Naive thymus-derived CD4-positive, alpha-beta T cell (primary cell): ENCODE results near the gene FGD4. TPM values are rescaled to one million over a fixed set of nuclear protein-coding genes. Genes with fewer than 3 reads are reported as not detected.
"Not testable (repeated sequence)": the region's sequence is repeated elsewhere in the genome, so short reads cannot be mapped to it uniquely, and the experiment has no call there.

Experiments
- ATAC-seq: fragments of 150-1000 bp; cut with Tn5 transposase; 2 replicates; pipeline ENCODE4 v1.10.0; 2021; ENCODE audit warnings: mild to moderate bottlenecking, moderate library complexity
- CTCF ChIA-PET: fragments of 350-600 bp; sonication (Branson Sonifier 250); formaldehyde crosslinking; loops from one replicate; lab custom pipeline; 2021; ENCODE audit warnings: antibody characterized with exemption; lab: Charles Lee
- POLR2A ChIA-PET: fragments of 350-600 bp; sonication (Branson Sonifier 250); formaldehyde crosslinking; loops from one replicate; lab custom pipeline; 2021; ENCODE audit warnings: antibody characterized with exemption, inconsistent platforms; lab: Charles Lee
- DNase-seq, 9 donors: peaks; one replicate each; pipeline versions ENCODE4 v3.0.0 to v3.0.0-alpha.2; 2020 to 2022; ENCODE audit warnings: mixed read lengths in 1 of 9
- H3K27ac ChIP-seq: one replicate; pipeline ENCODE4 v1.7.0; 2013; ENCODE audit warnings: mild to moderate bottlenecking, low read depth, low read length, moderate library complexity
- H3K27me3 ChIP-seq, 2 donors: one replicate each; pipeline ENCODE4 v1.7.0; 2013; ENCODE audit warnings: low read length in 2 of 2, mild to moderate bottlenecking in 2 of 2, moderate library complexity in 2 of 2; ENCODE audit not compliant: control insufficient read depth in 2 of 2, insufficient read depth in 2 of 2
- H3K36me3 ChIP-seq, 3 experiments: 1 replicate in 2 of 3; 2 replicates in 1 of 3; pipeline ENCODE4 v1.7.0; 2013; ENCODE audit warnings: low read length in 3 of 3, mild to moderate bottlenecking in 3 of 3, moderate library complexity in 1 of 3; ENCODE audit not compliant: insufficient read depth in 3 of 3, control insufficient read depth in 2 of 3
- H3K4me1 ChIP-seq, 2 donors: one replicate each; pipeline ENCODE4 v1.7.0; 2013; ENCODE audit warnings: low read length in 2 of 2, mild to moderate bottlenecking in 2 of 2, moderate library complexity in 1 of 2; ENCODE audit not compliant: control insufficient read depth in 2 of 2, insufficient read depth in 2 of 2
- H3K4me3 ChIP-seq: 2 replicates; pipeline ENCODE4 v1.7.0; 2013; ENCODE audit warnings: mild to moderate bottlenecking, low read length
- H3K9me3 ChIP-seq, 3 experiments: 1 replicate in 2 of 3; 2 replicates in 1 of 3; pipeline ENCODE4 v1.7.0; 2013; ENCODE audit warnings: low read length in 3 of 3; ENCODE audit not compliant: control insufficient read depth in 2 of 3
- H3K27ac Mint-ChIP-seq, 9 donors: one replicate each; pipeline ENCODE4 v1.8.0; 2020 to 2022; ENCODE audit warnings: mixed read lengths in 9 of 9, mild to moderate bottlenecking in 8 of 9, moderate library complexity in 5 of 9, inconsistent platforms in 2 of 9
- H3K27me3 Mint-ChIP-seq, 5 donors: one replicate each; pipeline ENCODE4 v1.8.0; 2021 to 2022; ENCODE audit warnings: mixed read lengths in 5 of 5, mild to moderate bottlenecking in 1 of 5
- H3K36me3 Mint-ChIP-seq, 5 donors: one replicate each; pipeline ENCODE4 v1.8.0; 2020 to 2022; ENCODE audit warnings: mixed read lengths in 5 of 5, mild to moderate bottlenecking in 3 of 5, inconsistent platforms in 1 of 5
- H3K4me1 Mint-ChIP-seq, 7 donors: one replicate each; pipeline ENCODE4 v1.8.0; 2020 to 2022; ENCODE audit warnings: mixed read lengths in 7 of 7, mild to moderate bottlenecking in 3 of 7, inconsistent platforms in 1 of 7
- H3K4me3 Mint-ChIP-seq, 10 donors: one replicate each; pipeline ENCODE4 v1.8.0; 2020 to 2022; ENCODE audit warnings: mild to moderate bottlenecking in 10 of 10, mixed read lengths in 10 of 10, moderate library complexity in 6 of 10, inconsistent platforms in 2 of 10
- H3K9me3 Mint-ChIP-seq, 11 donors: one replicate each; pipeline ENCODE4 v1.8.0; 2020 to 2022; ENCODE audit warnings: mixed read lengths in 11 of 11, mild to moderate bottlenecking in 4 of 11, inconsistent platforms in 1 of 11, moderate library complexity in 1 of 11
- intact Hi-C, 2 donors: fragments of 100-400 bp; cut with micrococcal nuclease; formaldehyde crosslinking; loops; one replicate each; pipeline ENCODE4 v1.15.1; 2023
- polyA plus RNA-seq, 2 donors: library from polyadenylated mRNA; unstranded; fragments of 300-500 nt; fragmentation: Illumina TruSeq; gene quantifications; one replicate each; pipeline ENCODE4 v1.2.3, GENCODE V29; 2021
- total RNA-seq, 6 experiments: library from RNA in 5 of 6; stranded (reverse) in 5 of 6; gene quantifications; 1 replicate in 5 of 6; 2 replicates in 1 of 6; pipeline ENCODE4 v1.2.3 and lab custom pipeline; 2021 to 2026

FGD4 gene
- total and polyA plus RNA-seq, 7 experiments from 2014 or later, result 0.12 to 13.7 (median 0.50) TPM; not detected in 1

DNA sequence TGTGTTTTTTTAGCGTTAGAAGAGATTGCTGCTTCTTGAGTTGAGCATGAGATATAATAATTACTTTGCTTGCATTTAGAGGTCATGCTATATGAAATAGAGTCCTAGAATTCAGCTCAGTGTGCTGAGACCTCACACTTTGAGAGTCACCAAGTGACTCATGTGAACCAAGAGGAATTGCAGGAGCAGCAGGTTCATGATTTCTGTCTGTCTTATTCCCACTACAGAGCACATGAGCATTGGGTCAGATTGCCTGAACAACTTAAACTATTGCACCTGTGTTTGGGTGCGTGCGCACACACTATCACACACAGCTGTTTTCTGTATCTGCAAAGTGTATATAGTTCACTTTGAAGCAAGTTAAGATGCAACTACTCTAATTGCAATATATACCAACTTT lies 109.3 kb downstream of the FGD4 start:
- POLR2A ChIA-PET, result no interaction called here
- peaks cover 0 to 22% (median 19%) of the 10 kb centered on the region in 5 donors for H3K27me3 Mint-ChIP-seq
- Histone ChIP-seq H3K9me3 (no peaks in the 10 kb centered on the region), H3K36me3 (no peaks in the 10 kb centered on the region), H3K4me3 (no peak overlapping the region), H3K27me3 (no peaks in the 10 kb centered on the region), H3K4me1 (no peaks in the 10 kb centered on the region), H3K27ac (no peak overlapping the region)
- no peak overlapping the region for H3K27ac Mint-ChIP-seq
- no peaks in the 10 kb centered on the region for H3K4me1 Mint-ChIP-seq
- H3K4me3 Mint-ChIP-seq, result no peak overlapping the region
- DNase-seq (no peak), ATAC-seq (no peak)
- peaks cover 0 to 7% (median 0%) of the 10 kb centered on the region in 11 donors for H3K9me3 Mint-ChIP-seq
- CTCF ChIA-PET, result no interaction called here
- no peaks in the 10 kb centered on the region for H3K36me3 Mint-ChIP-seq
- intact Hi-C loops, result no loop called here

DNA sequence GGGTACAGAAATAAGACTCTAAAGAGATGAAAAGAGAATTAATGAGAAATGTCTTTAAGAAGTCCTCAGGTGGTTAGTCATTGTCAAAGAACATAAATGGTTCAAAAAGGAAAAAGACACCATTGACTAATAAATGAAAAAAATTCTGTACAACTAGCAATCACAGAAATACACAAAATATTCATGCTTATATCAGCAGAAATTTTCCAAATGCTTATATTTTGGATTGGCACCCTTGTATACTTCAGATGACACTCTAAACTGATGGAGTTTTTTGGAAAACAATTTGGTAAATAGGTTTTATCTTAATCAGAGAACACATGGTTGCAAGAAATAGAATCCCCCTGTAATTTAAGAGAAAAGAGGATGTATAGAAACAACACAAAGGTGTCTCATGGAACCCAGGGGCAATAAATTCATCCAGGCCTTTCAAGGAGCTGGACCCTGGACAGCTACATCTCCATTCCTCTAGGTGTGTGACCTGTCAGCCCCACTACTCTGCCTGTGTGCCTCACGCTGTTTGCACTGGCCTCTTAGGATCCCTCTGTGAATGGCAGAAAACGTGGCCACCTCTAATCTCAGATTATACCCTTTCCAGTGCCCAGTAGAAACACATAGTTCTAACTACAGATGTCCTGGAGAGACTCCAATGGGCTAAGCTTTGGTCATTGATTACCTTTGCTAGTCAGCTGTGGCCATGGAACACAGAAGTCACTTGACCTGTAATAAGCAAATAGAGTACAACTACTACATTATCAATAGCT lies 110.2 kb downstream of the FGD4 start:
- H3K36me3 Mint-ChIP-seq, result no peaks in the 10 kb centered on the region
- no peak overlapping the region for H3K4me3 Mint-ChIP-seq
- intact Hi-C loops, result no loop called here
- Histone ChIP-seq H3K4me1 (no peaks in the 10 kb centered on the region), H3K27me3 (no peaks in the 10 kb centered on the region), H3K36me3 (no peaks in the 10 kb centered on the region), H3K4me3 (no peak overlapping the region), H3K27ac (no peak overlapping the region), H3K9me3 (no peaks in the 10 kb centered on the region)
- H3K27me3 Mint-ChIP-seq, result peaks cover 0 to 26% (median 20%) of the 10 kb centered on the region in 5 donors
- POLR2A ChIA-PET, result no interaction called here
- CTCF ChIA-PET, result no interaction called here
- no peak for DNase-seq
- no peaks in the 10 kb centered on the region for H3K4me1 Mint-ChIP-seq
- H3K9me3 Mint-ChIP-seq, result peaks cover 0 to 7% (median 0%) of the 10 kb centered on the region in 11 donors
- H3K27ac Mint-ChIP-seq, result no peak overlapping the region
- ATAC-seq, result no peak

DNA sequence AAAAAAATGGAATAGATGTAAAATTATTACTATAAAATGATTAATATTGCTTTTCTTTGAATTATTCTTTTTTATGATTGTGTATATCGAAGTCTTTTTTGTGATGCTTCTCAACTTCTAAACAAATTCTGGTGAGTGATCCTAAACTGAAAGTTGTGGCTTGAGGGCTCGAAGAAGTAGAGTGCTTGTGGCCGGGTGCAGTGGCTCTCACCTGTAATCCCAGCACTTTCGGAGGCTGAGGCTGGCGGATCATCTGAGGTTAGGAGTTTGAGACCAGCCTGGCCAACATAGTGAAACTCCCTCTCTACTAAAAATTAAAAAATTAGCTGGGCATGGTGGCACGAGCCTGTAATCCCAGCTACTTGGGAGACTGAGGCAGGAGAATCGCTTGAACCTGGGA lies 112.6 kb downstream of the FGD4 start:
- CTCF ChIA-PET, H3K4me3 Mint-ChIP-seq, H3K9me3 ChIP-seq, H3K36me3 ChIP-seq, H3K4me1 ChIP-seq, H3K9me3 Mint-ChIP-seq, intact Hi-C loops, H3K4me1 Mint-ChIP-seq, H3K36me3 Mint-ChIP-seq, H3K27ac Mint-ChIP-seq, H3K4me3 ChIP-seq, H3K27me3 ChIP-seq, H3K27ac ChIP-seq, ATAC-seq, POLR2A ChIA-PET, DNase-seq: not testable (repeated sequence)
- H3K27me3 Mint-ChIP-seq, result peaks cover 0 to 28% (median 21%) of the 10 kb centered on the region in 5 donors

DNA sequence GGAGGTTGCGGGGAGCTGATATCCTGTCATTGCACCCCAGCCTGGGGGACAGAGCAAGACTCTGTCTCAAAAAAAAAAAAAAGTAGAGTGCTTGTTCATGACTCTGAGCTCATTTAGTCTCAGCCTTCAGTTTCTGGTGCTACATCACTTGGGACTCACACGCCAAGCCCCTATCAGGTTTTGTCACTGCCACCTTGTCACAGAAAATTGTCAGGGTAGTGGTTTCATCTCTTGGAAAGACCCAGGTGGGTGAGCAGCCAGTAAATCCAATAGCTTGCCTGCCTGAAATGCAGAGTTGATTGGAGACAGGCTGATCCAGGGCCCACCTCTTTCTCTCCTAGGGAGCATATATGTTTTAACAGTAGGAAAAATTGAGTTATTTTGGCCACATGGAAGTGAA lies 113.0 kb downstream of the FGD4 start:
- Mint-ChIP-seq H3K9me3 (peaks cover 0 to under 1% (median 0%) of the 10 kb centered on the region in 11 donors), H3K27me3 (peaks cover 0 to 28% (median 21%) of the 10 kb centered on the region in 5 donors), H3K36me3 (no peaks in the 10 kb centered on the region), H3K27ac (no peak overlapping the region), H3K4me3 (no peak overlapping the region), H3K4me1 (no peaks in the 10 kb centered on the region)
- H3K4me1 ChIP-seq, result no peaks in the 10 kb centered on the region
- no peaks in the 10 kb centered on the region for H3K36me3 ChIP-seq
- no peak for DNase-seq
- H3K27ac ChIP-seq, result no peak overlapping the region
- H3K4me3 ChIP-seq, result no peak overlapping the region
- POLR2A ChIA-PET, result no interaction called here
- CTCF ChIA-PET, result no interaction called here
- H3K9me3 ChIP-seq, result no peaks in the 10 kb centered on the region
- ATAC-seq, result no peak
- no peaks in the 10 kb centered on the region for H3K27me3 ChIP-seq
- intact Hi-C loops, result no loop called here

DNA sequence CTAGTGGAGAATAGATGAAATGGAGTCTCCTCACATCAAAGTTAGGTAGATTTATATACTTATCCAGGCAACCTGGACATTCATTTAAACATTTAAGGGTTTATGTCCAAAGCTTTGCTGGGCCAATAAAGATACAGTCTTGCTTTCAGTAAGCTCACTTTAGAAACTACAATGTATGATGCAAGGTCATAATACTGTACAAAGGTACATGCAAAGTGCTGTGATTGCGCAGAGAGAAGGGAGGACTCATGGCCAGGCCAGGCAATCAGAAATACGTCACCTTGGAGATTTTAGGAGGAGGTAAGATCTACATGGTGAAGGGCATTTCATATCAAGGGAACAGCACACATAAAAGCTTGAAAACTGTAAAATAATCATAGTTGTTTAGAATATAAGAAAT lies 113.6 kb downstream of the FGD4 start:
- POLR2A ChIA-PET, result no interaction called here
- Mint-ChIP-seq H3K27me3 (peaks cover 0 to 28% (median 21%) of the 10 kb centered on the region in 5 donors), H3K36me3 (no peaks in the 10 kb centered on the region), H3K9me3 (no peaks in the 10 kb centered on the region), H3K4me1 (no peaks in the 10 kb centered on the region), H3K4me3 (no peak overlapping the region), H3K27ac (no peak overlapping the region)
- Histone ChIP-seq H3K27ac (no peak overlapping the region), H3K4me1 (no peaks in the 10 kb centered on the region), H3K27me3 (no peaks in the 10 kb centered on the region), H3K36me3 (no peaks in the 10 kb centered on the region), H3K9me3 (no peaks in the 10 kb centered on the region), H3K4me3 (no peak overlapping the region)
- CTCF ChIA-PET, result no interaction called here
- ATAC-seq (no peak), DNase-seq (no peak)
- intact Hi-C loops, result no loop called here

DNA sequence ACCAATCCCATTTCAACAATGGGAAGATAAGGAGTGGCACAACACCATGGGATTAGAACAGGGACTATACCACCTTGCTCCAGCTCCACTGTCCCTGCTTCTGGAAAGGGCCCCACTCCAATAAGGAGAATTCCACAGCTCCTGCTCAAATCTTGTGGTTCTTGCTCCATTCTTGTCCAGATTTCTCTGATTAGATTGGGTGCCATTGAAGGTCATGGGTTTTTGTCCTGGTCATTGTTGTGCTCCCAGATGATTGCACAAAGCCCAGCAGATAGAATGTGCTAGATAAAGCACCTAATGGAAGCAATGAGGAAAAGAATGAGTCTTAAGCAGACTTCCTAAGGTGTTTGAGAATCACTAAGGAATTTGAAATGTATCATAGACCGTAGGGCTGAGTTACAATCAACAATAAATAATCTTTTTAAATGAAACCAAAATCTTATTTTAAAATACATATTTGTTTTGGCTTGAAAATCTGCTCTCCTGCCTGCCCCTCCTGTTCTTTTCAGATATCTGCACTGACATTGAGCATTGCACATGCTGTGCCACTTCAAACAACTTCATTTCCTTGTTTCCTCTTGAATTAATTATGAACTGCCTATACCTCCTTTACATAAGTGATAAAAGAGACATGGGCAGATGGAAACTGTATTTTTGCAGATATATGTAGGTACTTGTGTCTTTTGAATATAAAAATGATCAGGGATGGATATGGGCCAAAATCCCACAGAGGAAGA lies 115.9 kb downstream of the FGD4 start:
- Histone ChIP-seq H3K9me3 (no peaks in the 10 kb centered on the region), H3K27ac (no peak overlapping the region), H3K36me3 (no peaks in the 10 kb centered on the region), H3K4me3 (no peak overlapping the region), H3K4me1 (no peaks in the 10 kb centered on the region), H3K27me3 (no peaks in the 10 kb centered on the region)
- no peak overlapping the region for H3K4me3 Mint-ChIP-seq
- ChIA-PET POLR2A (no interaction called here), CTCF (no interaction called here)
- no peak overlapping the region for H3K27ac Mint-ChIP-seq
- intact Hi-C loops, result no loop called here
- no peaks in the 10 kb centered on the region for H3K4me1 Mint-ChIP-seq
- peaks cover 0 to 25% (median 21%) of the 10 kb centered on the region in 5 donors for H3K27me3 Mint-ChIP-seq
- no peak for ATAC-seq
- DNase-seq, result no peak
- no peaks in the 10 kb centered on the region for H3K36me3 Mint-ChIP-seq
- H3K9me3 Mint-ChIP-seq, result no peaks in the 10 kb centered on the region
